ENCODE measurements around the gene CEP19. TPM values are rescaled to one million over a fixed set of nuclear protein-coding genes. Genes with fewer than 3 reads are reported as not detected.

CEP19 gene
- total RNA-seq, 4 donors from 2014 or later: 1.7 to 5.9 TPM; not detected in 2

- no peak for TF ChIP-seq POLR2A (IDR thresholded peaks at IDR 0.05)
- no peak for TF ChIP-seq CTCF (IDR thresholded peaks at IDR 0.05)
- Histone ChIP-seq H3K27me3 (no peaks in the 10 kb centered on the region), H3K4me1 (peaks cover 0 to 6% of the 10 kb centered on the region in 2 donors), H3K4me3 (no peak overlapping the region), H3K27ac (no peak overlapping the region), H3K36me3 (no peaks in the 10 kb centered on the region), H3K9me3 (no peaks in the 10 kb centered on the region)
- intact Hi-C loops (cut with DNase I; ENCODE audit: low total_unique reads): no loop called here
- DNase-seq: no peak
These were observed 4.5 kb downstream of the CEP19 start for GRCh38 chr3:196707566-196707965.

- TF ChIP-seq POLR2A (IDR thresholded peaks at IDR 0.05) (no peak), CTCF (IDR thresholded peaks at IDR 0.05) (no peak)
- Histone ChIP-seq H3K36me3 (no peaks in the 10 kb centered on the region), H3K9me3 (no peaks in the 10 kb centered on the region), H3K27ac (no peak overlapping the region), H3K4me3 (no peak overlapping the region), H3K4me1 (peaks cover 0 to 6% of the 10 kb centered on the region in 2 donors), H3K27me3 (no peaks in the 10 kb centered on the region)
- DNase-seq: no peak
- intact Hi-C loops (cut with DNase I; ENCODE audit: low total_unique reads): no loop called here
These were observed 5.3 kb downstream of the CEP19 start for GRCh38 chr3:196706731-196707130.

- H3K36me3 ChIP-seq: no peaks in the 10 kb centered on the region
- no peaks in the 10 kb centered on the region for H3K27me3 ChIP-seq
- no peak overlapping the region for H3K27ac ChIP-seq
- no peak overlapping the region for H3K4me3 ChIP-seq
- no peak for TF ChIP-seq POLR2A (IDR thresholded peaks at IDR 0.05)
- no peak for TF ChIP-seq CTCF (IDR thresholded peaks at IDR 0.05)
- no peak for DNase-seq
- intact Hi-C loops (cut with DNase I; ENCODE audit: low total_unique reads): no loop called here
- H3K9me3 ChIP-seq: no peaks in the 10 kb centered on the region
- H3K4me1 ChIP-seq: peaks cover 0 to 5% of the 10 kb centered on the region in 2 donors
These were observed 5.7 kb downstream of the CEP19 start for GRCh38 chr3:196706327-196706726.

- Histone ChIP-seq H3K27ac (no peak overlapping the region), H3K4me1 (no peaks in the 10 kb centered on the region), H3K36me3 (no peaks in the 10 kb centered on the region), H3K27me3 (no peaks in the 10 kb centered on the region), H3K4me3 (no peak overlapping the region), H3K9me3 (no peaks in the 10 kb centered on the region)
- TF ChIP-seq POLR2A (IDR thresholded peaks at IDR 0.05) (no peak), CTCF (IDR thresholded peaks at IDR 0.05) (no peak)
- no peak for DNase-seq
- intact Hi-C loops (cut with DNase I; ENCODE audit: low total_unique reads): no loop called here
These were observed 11.2 kb downstream of the CEP19 start for GRCh38 chr3:196700801-196701200.

- Histone ChIP-seq H3K27me3 (no peaks in the 10 kb centered on the region), H3K4me1 (no peaks in the 10 kb centered on the region), H3K4me3 (no peak overlapping the region), H3K36me3 (no peaks in the 10 kb centered on the region), H3K27ac (no peak overlapping the region), H3K9me3 (no peaks in the 10 kb centered on the region)
- TF ChIP-seq POLR2A (IDR thresholded peaks at IDR 0.05): no peak
- TF ChIP-seq CTCF (IDR thresholded peaks at IDR 0.05): no peak
- no peak for DNase-seq
- intact Hi-C loops (cut with DNase I; ENCODE audit: low total_unique reads): no loop called here
These were observed 12.3 kb downstream of the CEP19 start for GRCh38 chr3:196699749-196700148.

Measured in uterus (tissue), 4 donors.